GM19025 (cell line): ENCODE results near the gene WDR72.
"Not testable (repeated sequence)": the region's sequence is repeated elsewhere in the genome, so short reads cannot be mapped to it uniquely, and the experiment has no call there.

ENCODE experiments used
- ATAC-seq: cut with Tn5 transposase; IDR thresholded peaks from one replicate; pipeline ENCODE4 v1.9.1; 2021; ENCODE audit warnings: mild to moderate bottlenecking, low read depth, moderate library complexity; ENCODE audit not compliant: unreplicated experiment

WDR72 gene

DNA sequence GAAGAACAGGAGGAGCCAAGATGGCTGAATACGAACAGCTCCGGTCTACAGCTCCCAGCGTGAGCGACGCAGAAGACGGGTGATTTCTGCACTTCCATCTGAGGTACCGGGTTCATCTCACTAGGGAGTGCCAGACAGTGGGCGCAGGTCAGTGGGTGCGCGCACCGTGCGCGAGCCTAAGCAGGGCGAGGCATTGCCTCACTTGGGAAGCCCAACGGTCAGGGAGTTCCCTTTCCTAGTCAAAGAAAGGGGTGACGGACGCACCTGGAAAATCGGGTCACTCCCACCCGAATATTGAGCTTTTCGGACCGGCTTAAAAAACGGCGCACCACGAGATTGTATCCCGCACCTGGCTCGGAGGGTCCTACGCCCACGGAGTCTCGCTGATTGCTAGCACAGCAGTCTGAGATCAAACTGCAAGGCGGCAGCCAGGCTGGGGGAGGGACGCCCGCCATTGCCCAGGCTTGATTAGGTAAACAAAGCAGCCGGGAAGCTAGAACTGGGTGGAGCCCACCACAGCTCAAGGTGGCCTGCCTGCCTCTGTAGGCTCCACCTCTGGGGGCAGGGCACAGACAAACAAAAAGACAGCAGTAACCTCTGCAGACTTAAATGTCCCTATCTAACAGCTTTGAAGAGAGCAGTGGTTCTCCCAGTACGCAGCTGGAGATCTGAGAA, 218.7 kb downstream of the WDR72 start:
- not testable (repeated sequence) for ATAC-seq

GRCh38 chr15:53539878-53540277, 219.6 kb downstream of the WDR72 start:
- no peak for ATAC-seq

DNA sequence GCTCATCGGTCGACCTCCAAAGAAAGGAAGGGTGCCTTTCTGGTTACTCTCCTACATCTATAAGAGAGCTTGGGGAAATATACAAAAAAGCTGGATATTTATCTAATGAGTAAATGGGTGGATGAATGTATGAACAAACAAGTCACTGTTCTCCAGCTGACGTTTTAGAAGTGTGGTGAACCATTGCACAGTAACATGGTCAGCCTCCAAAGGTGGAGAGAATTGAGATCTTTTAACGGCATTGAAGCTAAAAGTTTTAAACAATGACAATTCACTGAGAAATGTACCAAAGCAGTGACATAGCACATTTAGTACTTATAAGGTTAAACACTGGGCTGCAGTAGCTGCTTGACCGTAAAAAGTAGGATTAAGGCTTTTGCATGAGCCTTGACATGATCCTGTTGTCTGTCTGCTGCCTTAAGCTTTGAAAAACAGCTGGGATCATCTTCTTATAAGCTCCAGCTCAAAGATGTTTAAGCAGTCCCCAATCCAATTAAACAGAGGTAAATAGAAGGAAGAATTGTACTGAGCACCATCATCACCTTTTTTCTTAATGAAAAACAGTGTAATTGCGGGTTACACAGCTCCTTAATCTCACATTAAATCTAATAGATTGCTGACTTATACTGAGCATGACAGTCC, 222.9 kb downstream of the WDR72 start:
- ATAC-seq, result no peak

- ATAC-seq, result no peak
Observed at GRCh38 chr15:53535886-53536285, 223.6 kb downstream of the WDR72 start.

- no peak for ATAC-seq
Observed at GRCh38 chr15:53534105-53534839, 225.2 kb downstream of the WDR72 start.

DNA sequence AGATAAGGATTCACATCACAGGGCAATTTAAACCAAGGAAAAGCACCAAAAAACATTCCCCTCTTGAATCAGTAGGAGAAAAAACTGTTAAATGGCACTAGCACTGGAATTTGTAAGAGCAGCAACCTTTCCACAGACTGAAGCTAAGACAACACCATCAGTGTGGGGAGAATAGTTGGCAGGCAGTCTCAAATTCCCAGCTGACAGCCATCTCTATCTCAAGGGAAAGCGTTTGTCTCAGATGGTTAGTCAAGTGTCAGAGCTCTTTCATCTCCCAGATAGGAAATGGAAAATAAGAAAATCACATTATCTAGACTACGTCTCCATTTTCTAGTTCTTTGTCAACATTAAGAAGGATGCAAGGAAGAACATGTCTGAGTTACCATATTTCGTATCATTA, 228.7 kb downstream of the WDR72 start:
- no peak for ATAC-seq

- no peak for ATAC-seq
Observed at GRCh38 chr15:53527996-53528395, 231.5 kb downstream of the WDR72 start.

DNA sequence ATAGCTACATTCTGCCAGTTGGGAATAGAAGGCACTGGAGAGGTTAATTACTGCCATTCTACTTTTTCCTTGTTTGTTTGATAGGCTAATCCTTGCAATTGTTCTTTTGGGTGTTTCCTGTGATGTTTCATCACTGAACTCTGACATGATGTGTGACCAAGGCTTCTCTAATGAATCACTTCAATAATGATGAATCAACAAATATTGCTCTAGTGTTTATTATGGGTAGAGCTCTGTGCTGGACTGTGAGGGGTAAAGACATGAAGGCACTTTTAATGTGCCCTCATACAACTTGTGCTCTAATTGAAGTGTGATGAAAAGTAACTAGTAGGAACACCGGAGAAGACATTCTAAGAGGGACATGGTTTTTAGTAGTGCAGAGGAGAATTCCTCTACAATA, 233.6 kb downstream of the WDR72 start:
- ATAC-seq, result no peak

DNA sequence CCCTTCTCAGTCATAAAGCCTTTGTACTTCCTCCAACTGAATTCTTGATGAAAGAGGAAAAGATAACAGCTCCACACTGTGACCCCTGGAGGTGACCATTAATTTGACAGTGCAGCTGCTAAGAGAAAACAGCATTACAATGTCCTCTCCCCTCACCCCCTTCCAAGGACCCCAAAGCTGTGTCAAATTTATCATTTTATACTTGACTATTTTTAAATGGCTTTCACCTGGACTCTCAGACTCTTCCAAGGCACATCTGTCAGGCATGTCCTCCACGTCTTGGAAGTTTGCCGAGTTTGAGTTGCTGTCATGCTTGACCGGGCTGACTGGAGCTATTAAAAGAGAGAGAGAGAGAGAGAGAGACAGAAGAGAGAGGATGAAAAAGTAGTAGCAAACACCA, 236.5 kb downstream of the WDR72 start:
- ATAC-seq, result no peak

DNA sequence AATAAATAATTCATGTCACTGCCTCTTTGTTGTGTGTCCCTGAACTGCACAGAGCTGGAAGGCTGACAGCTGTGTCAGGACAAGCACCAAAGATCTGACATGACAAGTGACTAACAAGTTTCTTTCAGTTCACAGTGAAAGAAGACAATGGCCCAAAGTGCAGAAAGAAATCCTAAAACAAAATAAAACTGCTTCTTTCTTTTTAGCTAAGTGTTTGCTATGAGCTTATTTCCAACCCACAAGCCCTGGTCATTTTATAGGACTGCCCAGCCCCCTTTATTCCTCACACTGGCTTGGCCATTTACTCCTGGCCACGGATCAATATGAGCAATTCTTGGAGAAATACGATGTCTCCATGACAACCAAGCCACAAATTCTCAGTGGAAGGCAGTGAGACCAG, 238.5 kb downstream of the WDR72 start:
- ATAC-seq, result no peak

DNA sequence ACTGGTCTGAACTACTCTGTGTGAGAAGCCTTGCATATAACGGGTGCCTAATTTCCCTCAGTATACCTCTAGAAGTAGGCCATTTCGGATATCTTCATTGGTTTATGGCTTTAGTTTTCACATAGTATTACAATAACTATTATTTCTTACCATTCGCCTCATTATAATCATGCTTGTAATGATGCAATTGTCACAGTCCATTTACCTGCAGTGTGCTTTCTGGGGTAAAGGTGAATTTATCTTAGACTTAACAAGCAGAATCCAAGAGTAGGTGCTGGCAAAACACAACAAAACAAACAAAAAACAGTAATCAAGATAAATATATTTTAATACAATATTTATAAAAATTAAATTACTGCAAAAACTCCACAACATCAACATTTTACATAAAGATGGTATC, 246.0 kb downstream of the WDR72 start:
- ATAC-seq, result no peak

DNA sequence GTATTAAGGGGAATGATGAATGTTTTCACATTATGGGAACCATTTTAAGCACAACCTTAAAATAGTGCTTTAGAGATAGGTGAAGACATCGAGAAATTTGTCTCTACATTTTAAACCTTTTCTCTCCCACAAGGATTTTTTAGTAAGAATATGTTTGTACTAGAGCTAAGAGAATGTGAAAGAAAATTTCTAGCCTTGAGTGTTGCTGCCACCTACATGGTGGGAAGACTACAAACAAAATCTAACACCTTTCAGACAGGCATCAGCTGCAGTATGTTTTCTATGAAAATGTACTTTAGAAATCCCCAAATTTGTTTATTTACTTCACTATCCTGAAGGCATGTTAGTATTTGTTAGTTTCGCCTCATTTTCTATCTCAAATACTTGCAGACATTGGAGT, 247.4 kb downstream of the WDR72 start:
- no peak for ATAC-seq

- no peak for ATAC-seq
Observed at GRCh38 chr15:53511175-53511574, 248.3 kb downstream of the WDR72 start.

- ATAC-seq, result no peak
Observed at GRCh38 chr15:53506370-53506769, 253.1 kb downstream of the WDR72 start.

GRCh38 chr15:53498996-53499395, 260.5 kb downstream of the WDR72 start:
- no peak for ATAC-seq

DNA sequence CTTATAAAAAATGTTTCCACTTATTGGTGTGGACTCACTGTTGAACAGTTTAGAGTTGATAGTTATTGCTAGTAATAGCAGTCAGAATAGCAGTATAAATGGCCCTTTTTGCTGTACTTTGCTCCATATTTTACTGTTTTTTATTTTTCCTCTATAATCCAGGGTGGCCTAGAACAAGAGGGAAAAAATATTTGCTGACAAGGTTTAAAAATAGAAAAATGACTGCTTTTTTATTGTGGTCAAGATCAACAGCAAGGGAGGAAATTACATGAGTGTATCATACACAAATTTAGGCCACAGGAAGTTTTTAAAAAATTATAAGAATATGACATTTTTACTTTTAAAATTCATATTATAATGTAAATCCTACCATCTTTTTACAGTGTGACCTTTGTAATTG, 269.1 kb downstream of the WDR72 start:
- no peak for ATAC-seq

DNA sequence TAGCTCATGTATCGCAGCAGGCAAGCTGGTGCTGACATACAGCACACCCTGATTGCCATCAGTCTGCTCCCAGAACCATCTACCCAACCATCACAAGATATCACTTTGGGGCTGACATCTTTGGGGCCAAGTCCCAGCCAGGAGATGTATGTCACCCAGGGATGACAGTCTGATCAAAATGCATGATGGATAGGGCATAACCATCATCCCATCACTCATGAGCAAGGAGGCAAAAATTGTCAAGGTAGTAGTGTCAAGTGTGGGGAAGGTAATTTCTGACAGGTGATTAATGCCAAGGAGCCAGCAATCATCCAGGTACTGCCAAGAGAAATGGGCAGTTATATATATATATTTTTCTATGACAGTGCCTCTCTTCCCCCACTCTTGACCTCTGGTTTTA, 277.4 kb downstream of the WDR72 start:
- ATAC-seq, result no peak

DNA sequence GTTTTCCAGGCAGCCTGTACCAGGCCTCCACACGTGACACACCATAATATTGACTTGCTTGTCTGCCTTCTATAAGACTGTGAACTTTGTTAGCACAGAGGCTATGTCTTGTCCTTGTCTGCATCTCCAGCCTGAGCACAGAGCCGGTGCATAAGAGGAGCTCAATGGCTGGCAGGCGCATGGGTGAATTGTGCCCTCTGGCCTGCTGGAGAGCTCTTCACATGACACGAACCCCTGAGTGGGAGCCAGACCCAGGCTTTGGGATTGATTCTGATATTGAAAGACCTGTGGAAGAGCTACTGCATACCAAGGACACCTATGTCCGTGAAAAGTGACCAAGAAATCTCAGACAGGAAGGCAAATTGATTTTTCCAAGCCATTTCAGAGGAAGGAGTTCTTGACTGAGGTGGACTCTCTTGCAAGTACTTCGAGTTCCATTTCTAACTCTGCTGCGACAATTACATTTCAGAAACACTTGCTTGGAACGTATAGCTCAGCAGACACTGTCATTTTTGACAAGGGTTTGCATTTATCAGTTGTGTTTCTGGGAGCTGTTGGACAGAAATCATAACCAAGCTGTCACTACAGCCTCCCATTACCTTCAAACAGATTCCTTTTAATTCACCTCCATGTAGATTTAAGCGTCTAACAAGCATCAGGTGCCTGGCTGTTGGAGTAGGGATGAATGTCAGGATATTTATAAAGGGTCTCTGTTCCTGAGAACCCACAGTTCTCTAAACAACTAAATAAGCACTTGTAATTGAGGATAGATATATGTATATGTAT, 281.3 kb downstream of the WDR72 start:
- no peak for ATAC-seq

- no peak for ATAC-seq
Observed at GRCh38 chr15:53473886-53474285, 285.6 kb downstream of the WDR72 start.

DNA sequence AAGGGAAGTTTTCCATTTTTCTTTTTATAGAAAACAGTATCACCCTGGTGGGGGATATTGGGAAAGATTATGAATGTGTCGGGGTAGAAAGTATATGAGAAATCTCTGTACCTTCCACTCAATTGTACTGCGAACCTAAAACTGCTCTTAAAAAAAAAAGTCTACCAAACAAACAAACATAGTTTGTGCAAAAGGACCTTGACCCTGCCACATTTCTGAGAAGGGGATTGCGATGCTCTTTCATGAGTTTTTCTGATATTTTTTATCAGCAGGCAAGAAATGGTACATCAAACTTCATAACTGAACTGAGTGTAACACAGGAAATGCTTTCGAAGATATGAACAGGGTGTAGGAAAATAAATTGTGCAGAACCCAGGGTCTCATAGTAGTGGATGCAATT, 286.0 kb downstream of the WDR72 start:
- ATAC-seq, result no peak

GRCh38 chr15:53472883-53473282, 286.6 kb downstream of the WDR72 start:
- no peak for ATAC-seq
